HG03066 (cell line): ENCODE data around the gene CEP250.
A peak's percentile ranks its signal among the peaks of the same experiment; 100 is the strongest.

ENCODE experiments used
- ATAC-seq: cut with Tn5 transposase; IDR thresholded peaks from one replicate; pipeline ENCODE4 v1.9.1; 2021; ENCODE audit warnings: low read depth; ENCODE audit not compliant: unreplicated experiment

Gene CEP250

GRCh38 chr20:35491823-35492222 is 36.4 kb downstream of the CEP250 start:
- ATAC-seq = no peak

GRCh38 chr20:35492352-35492751 is 37.0 kb downstream of the CEP250 start:
- ATAC-seq = no peak

- ATAC-seq = no peak
Measured at GRCh38 chr20:35496481-35496880, 41.1 kb downstream of the CEP250 start.

GRCh38 chr20:35497320-35497719 is 41.9 kb downstream of the CEP250 start:
- ATAC-seq = no peak

GRCh38 chr20:35497780-35498189 is 42.4 kb downstream of the CEP250 start:
- no peak for ATAC-seq

GRCh38 chr20:35499271-35499670 is 43.9 kb downstream of the CEP250 start:
- ATAC-seq = no peak

GRCh38 chr20:35502352-35502751 is 47.0 kb downstream of the CEP250 start:
- ATAC-seq = peak; percentile 72

DNA sequence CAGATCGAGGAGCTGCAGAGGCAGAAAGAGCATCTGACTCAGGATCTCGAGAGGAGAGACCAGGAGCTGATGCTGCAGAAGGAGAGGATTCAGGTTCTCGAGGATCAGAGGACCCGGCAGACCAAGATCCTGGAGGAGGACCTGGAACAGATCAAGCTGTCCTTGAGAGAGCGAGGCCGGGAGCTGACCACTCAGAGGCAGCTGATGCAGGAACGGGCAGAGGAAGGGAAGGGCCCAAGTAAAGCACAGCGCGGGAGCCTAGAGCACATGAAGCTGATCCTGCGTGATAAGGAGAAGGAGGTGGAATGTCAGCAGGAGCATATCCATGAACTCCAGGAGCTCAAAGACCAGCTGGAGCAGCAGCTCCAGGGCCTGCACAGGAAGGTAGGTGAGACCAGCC is 47.9 kb downstream of the CEP250 start:
- ATAC-seq = no peak

- ATAC-seq = no peak
Measured at GRCh38 chr20:35503841-35504561, 48.6 kb downstream of the CEP250 start.

GRCh38 chr20:35504751-35505150 is 49.4 kb downstream of the CEP250 start:
- no peak for ATAC-seq

- ATAC-seq = no peak
Measured at GRCh38 chr20:35506179-35506578, 50.8 kb downstream of the CEP250 start.

DNA sequence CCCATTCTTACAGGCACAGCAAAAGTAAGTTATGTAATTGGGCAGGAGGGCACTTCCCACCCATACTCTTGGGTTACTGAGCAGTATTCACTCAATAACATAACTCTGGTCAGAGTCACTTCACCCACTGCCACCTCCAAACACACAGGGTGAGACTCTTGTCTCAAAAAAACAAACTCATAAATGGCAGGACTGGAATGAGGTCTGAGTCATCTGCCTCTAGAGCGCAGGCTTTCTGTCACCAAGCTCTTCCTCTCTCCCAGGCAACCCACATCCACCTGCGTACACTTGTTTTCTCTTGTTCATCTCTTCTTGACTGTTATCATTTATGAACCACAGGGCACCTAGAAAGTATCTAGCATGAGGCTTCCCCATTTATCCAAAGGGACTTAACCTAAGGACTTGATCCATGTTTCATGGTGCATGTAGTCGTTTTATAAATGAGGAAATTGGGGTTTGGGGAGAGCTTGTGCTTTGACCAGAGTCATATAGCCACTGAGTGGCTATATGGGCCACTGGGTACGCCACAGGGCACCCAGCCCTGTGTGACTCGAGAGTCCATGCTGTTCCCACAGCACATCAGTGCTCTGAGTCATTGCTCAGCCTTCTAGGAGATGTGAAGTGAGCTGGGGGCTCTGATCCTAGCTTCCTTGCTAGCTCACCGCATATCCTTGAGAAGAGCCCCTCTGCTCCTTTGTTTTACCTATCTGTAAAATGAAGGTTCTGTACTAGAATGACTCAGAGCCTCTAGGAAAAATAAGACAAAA is 51.7 kb downstream of the CEP250 start:
- ATAC-seq = no peak

GRCh38 chr20:35508493-35509218 is 53.3 kb downstream of the CEP250 start:
- no peak for ATAC-seq

DNA sequence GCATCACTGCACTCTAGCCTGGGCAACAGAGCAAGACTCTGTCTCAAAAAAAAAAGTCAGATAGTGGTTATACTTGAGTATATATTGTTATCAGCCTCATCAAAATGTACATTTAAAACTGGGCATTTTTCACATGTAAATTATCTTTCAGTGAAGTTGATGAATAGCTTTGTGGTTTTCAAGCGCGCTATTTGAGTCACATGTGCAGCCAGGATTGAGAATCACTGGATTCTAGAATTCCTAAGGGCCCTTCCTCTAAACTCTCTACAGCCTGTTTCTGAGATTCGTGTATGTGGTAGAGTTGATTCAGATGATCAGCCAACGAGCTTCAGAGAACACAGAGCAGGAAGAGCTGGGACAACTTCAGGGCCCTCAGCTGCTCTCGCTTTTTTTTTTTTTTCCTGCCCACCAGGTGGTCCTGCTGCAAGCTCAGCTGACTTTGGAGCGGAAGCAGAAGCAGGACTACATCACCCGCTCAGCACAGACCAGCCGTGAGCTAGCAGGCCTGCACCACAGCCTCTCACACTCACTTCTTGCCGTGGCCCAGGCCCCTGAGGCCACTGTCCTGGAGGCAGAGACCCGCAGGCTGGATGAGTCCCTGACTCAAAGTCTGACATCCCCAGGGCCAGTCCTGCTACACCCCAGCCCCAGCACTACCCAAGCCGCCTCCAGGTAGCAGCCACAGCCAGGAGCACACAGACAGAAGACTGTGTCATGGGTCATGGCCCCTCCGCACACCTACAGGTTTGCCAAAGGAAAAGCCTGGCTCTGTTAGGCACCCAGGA is 55.7 kb downstream of the CEP250 start:
- no peak for ATAC-seq

- no peak for ATAC-seq
Measured at GRCh38 chr20:35511814-35512420, 56.5 kb downstream of the CEP250 start.

GRCh38 chr20:35514371-35514932 is 59.1 kb downstream of the CEP250 start:
- ATAC-seq = no peak

- no peak for ATAC-seq
Measured at GRCh38 chr20:35515341-35515740, 59.9 kb downstream of the CEP250 start.

- ATAC-seq = no peak
Measured at GRCh38 chr20:35515949-35516645, 60.7 kb downstream of the CEP250 start.

GRCh38 chr20:35517125-35517524 is 61.7 kb downstream of the CEP250 start:
- no peak for ATAC-seq
